ENCODE data around the gene DENND4C.

Gene DENND4C

DNA sequence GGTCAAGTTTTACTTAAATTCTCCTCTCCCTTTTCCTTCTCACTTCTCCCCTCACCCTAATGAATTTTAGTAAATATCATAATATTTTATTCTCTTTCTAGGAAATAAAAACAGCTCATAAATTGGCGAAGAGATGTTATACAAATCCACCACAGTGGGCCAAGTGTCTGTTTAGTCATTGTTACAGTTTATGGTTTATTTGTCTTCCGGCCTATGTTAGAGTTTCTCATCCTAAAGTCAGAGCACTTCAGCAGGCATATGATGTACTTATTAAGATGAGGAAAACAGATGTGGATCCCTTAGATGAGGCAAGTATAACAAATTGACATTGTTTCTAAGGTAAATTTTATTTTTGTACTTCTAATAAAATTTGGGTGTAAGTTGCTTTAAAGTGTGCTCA lies 101.4 kb downstream of the DENND4C start:
- Histone ChIP-seq H3K4me3 (ENCODE audit: insufficient read depth, low read depth, low read length, poor library complexity, severe bottlenecking) (no peak overlapping the region), H3K4me1 (ENCODE audit: control insufficient read depth, insufficient read depth, low read length, poor library complexity, severe bottlenecking) (no peaks in the 10 kb centered on the region), H3K27me3 (replicated peaks; ENCODE audit: control insufficient read depth, insufficient read depth, low read length, poor library complexity, severe bottlenecking) (no peaks in the 10 kb centered on the region), H3K36me3 (ENCODE audit: control insufficient read depth, insufficient read depth, low read length) (peaks cover 32% of the 10 kb centered on the region), H3K27ac (ENCODE audit: insufficient read depth, low read length, poor library complexity, severe bottlenecking) (no peak overlapping the region), H3K9me3 (ENCODE audit: control insufficient read depth, low read length) (no peaks in the 10 kb centered on the region)
- DNase-seq = no peak

- Histone ChIP-seq H3K4me1 (ENCODE audit: control insufficient read depth, insufficient read depth, low read length, poor library complexity, severe bottlenecking) (no peaks in the 10 kb centered on the region), H3K4me3 (ENCODE audit: insufficient read depth, low read depth, low read length, poor library complexity, severe bottlenecking) (no peak overlapping the region), H3K36me3 (ENCODE audit: control insufficient read depth, insufficient read depth, low read length) (peaks cover 42% of the 10 kb centered on the region), H3K9me3 (ENCODE audit: control insufficient read depth, low read length) (no peaks in the 10 kb centered on the region), H3K27ac (ENCODE audit: insufficient read depth, low read length, poor library complexity, severe bottlenecking) (no peak overlapping the region), H3K27me3 (replicated peaks; ENCODE audit: control insufficient read depth, insufficient read depth, low read length, poor library complexity, severe bottlenecking) (no peaks in the 10 kb centered on the region)
- no peak for DNase-seq
These were observed 105.7 kb downstream of the DENND4C start for GRCh38 chr9:19336166-19336565.

- H3K9me3 ChIP-seq (ENCODE audit: control insufficient read depth, low read length) = no peaks in the 10 kb centered on the region
- H3K4me1 ChIP-seq (ENCODE audit: control insufficient read depth, insufficient read depth, low read length, poor library complexity, severe bottlenecking) = no peaks in the 10 kb centered on the region
- no peak overlapping the region for H3K27ac ChIP-seq (ENCODE audit: insufficient read depth, low read length, poor library complexity, severe bottlenecking)
- no peak overlapping the region for H3K4me3 ChIP-seq (ENCODE audit: insufficient read depth, low read depth, low read length, poor library complexity, severe bottlenecking)
- DNase-seq = no peak
- H3K27me3 ChIP-seq (replicated peaks; ENCODE audit: control insufficient read depth, insufficient read depth, low read length, poor library complexity, severe bottlenecking) = no peaks in the 10 kb centered on the region
- H3K36me3 ChIP-seq (ENCODE audit: control insufficient read depth, insufficient read depth, low read length) = peaks cover 66% of the 10 kb centered on the region
These were observed 112.5 kb downstream of the DENND4C start for GRCh38 chr9:19342947-19343346.

DNA sequence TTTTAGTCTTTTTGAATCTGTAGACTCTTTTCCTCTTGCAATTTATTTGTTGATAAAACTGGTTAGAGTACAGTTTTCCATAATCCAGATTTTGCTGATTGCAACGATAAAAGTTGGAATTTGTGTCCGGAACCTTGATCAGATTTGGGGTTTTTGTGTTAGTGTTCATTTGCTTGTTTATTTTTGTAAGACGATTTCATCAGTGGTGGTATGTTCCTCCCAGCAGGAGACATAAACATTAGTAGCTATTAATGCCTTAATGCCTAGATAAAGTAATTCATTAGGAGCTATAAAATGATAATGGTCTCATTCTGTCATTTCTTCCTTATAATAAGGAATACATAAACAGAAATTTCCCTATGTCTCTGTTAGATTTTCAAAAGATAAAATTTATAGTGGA lies 128.2 kb downstream of the DENND4C start:
- Histone ChIP-seq H3K4me3 (ENCODE audit: insufficient read depth, low read depth, low read length, poor library complexity, severe bottlenecking) (no peak overlapping the region), H3K4me1 (ENCODE audit: control insufficient read depth, insufficient read depth, low read length, poor library complexity, severe bottlenecking) (no peaks in the 10 kb centered on the region), H3K27me3 (replicated peaks; ENCODE audit: control insufficient read depth, insufficient read depth, low read length, poor library complexity, severe bottlenecking) (no peaks in the 10 kb centered on the region), H3K9me3 (ENCODE audit: control insufficient read depth, low read length) (no peaks in the 10 kb centered on the region), H3K27ac (ENCODE audit: insufficient read depth, low read length, poor library complexity, severe bottlenecking) (no peak overlapping the region), H3K36me3 (ENCODE audit: control insufficient read depth, insufficient read depth, low read length) (peaks cover 73% of the 10 kb centered on the region)
- DNase-seq = no peak

DNA sequence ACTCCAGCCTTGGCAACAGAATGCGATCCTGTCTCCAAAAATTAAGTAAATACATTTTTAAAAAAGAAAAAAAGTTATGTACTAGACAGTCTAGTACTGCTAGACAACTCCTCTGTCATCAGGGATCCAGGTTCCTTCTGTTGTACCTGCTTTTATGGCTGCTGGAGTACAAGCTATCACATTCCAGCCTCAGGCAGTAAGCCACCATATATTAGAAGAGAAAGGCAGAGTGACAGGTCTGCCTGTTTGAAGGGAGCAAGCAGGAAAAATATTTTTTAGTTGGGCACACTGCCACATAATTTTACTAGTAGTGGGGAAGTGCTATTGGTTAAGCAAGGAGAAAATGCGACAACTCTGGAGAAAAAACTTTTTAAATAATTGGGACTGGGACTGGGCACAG lies 138.6 kb downstream of the DENND4C start:
- no peaks in the 10 kb centered on the region for H3K4me1 ChIP-seq (ENCODE audit: control insufficient read depth, insufficient read depth, low read length, poor library complexity, severe bottlenecking)
- H3K27ac ChIP-seq (ENCODE audit: insufficient read depth, low read length, poor library complexity, severe bottlenecking) = no peak overlapping the region
- H3K4me3 ChIP-seq (ENCODE audit: insufficient read depth, low read depth, low read length, poor library complexity, severe bottlenecking) = no peak overlapping the region
- H3K27me3 ChIP-seq (replicated peaks; ENCODE audit: control insufficient read depth, insufficient read depth, low read length, poor library complexity, severe bottlenecking) = no peaks in the 10 kb centered on the region
- DNase-seq = no peak
- H3K36me3 ChIP-seq (ENCODE audit: control insufficient read depth, insufficient read depth, low read length) = peaks cover 21% of the 10 kb centered on the region
- H3K9me3 ChIP-seq (ENCODE audit: control insufficient read depth, low read length) = no peaks in the 10 kb centered on the region

DNA sequence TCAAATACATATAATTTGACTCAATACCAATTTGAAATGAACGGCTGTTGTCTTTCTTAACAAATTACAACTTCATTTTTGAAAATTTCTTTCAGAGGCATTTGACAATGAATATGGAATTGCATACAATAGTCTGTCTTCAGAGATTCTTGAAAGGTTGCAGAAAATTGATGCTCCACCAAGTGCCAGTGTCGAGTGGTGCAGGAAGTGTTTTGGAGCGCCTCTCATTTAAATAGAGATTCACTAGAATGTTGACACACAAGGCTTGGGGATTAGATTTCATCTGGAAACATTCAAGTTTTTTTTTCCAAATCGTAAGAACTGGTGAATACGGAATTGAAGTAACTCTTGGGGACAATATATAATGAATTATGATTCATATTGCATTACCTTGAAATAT lies 141.4 kb downstream of the DENND4C start:
- Histone ChIP-seq H3K4me3 (ENCODE audit: insufficient read depth, low read depth, low read length, poor library complexity, severe bottlenecking) (no peak overlapping the region), H3K9me3 (ENCODE audit: control insufficient read depth, low read length) (no peaks in the 10 kb centered on the region), H3K27me3 (replicated peaks; ENCODE audit: control insufficient read depth, insufficient read depth, low read length, poor library complexity, severe bottlenecking) (no peaks in the 10 kb centered on the region), H3K27ac (ENCODE audit: insufficient read depth, low read length, poor library complexity, severe bottlenecking) (no peak overlapping the region), H3K36me3 (ENCODE audit: control insufficient read depth, insufficient read depth, low read length) (peaks cover 43% of the 10 kb centered on the region), H3K4me1 (ENCODE audit: control insufficient read depth, insufficient read depth, low read length, poor library complexity, severe bottlenecking) (no peaks in the 10 kb centered on the region)
- DNase-seq = no peak

GRCh38 chr9:19372567-19372966 lies 142.1 kb downstream of the DENND4C start:
- no peak for DNase-seq
- H3K27me3 ChIP-seq (replicated peaks; ENCODE audit: control insufficient read depth, insufficient read depth, low read length, poor library complexity, severe bottlenecking) = no peaks in the 10 kb centered on the region
- no peaks in the 10 kb centered on the region for H3K9me3 ChIP-seq (ENCODE audit: control insufficient read depth, low read length)
- H3K4me3 ChIP-seq (ENCODE audit: insufficient read depth, low read depth, low read length, poor library complexity, severe bottlenecking) = no peak overlapping the region
- H3K4me1 ChIP-seq (ENCODE audit: control insufficient read depth, insufficient read depth, low read length, poor library complexity, severe bottlenecking) = peaks cover under 1% of the 10 kb centered on the region
- peaks cover 45% of the 10 kb centered on the region for H3K36me3 ChIP-seq (ENCODE audit: control insufficient read depth, insufficient read depth, low read length)
- no peak overlapping the region for H3K27ac ChIP-seq (ENCODE audit: insufficient read depth, low read length, poor library complexity, severe bottlenecking)

DNA sequence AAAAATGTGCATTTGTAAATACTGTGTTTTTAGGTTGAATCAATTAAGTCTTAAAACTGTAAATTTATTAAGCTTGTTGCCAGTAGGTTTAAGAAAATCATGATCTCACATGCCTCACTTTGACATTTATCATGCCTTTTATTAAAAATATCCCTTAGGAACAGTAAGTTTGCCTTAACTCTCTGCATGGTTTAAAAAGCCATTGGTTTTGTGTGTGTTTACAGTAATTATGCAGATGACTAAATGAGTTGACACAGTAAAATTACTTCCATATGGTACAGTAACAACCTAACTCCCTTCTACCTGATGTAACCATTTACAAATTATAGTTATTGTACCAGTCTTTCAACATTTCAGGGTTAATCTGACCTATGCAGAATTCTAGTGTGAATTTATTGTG lies 143.0 kb downstream of the DENND4C start:
- Histone ChIP-seq H3K4me3 (ENCODE audit: insufficient read depth, low read depth, low read length, poor library complexity, severe bottlenecking) (no peak overlapping the region), H3K36me3 (ENCODE audit: control insufficient read depth, insufficient read depth, low read length) (peaks cover 54% of the 10 kb centered on the region), H3K27ac (ENCODE audit: insufficient read depth, low read length, poor library complexity, severe bottlenecking) (no peak overlapping the region), H3K4me1 (ENCODE audit: control insufficient read depth, insufficient read depth, low read length, poor library complexity, severe bottlenecking) (peaks cover 10% of the 10 kb centered on the region), H3K9me3 (ENCODE audit: control insufficient read depth, low read length) (no peaks in the 10 kb centered on the region), H3K27me3 (replicated peaks; ENCODE audit: control insufficient read depth, insufficient read depth, low read length, poor library complexity, severe bottlenecking) (no peaks in the 10 kb centered on the region)
- DNase-seq = no peak

DNA sequence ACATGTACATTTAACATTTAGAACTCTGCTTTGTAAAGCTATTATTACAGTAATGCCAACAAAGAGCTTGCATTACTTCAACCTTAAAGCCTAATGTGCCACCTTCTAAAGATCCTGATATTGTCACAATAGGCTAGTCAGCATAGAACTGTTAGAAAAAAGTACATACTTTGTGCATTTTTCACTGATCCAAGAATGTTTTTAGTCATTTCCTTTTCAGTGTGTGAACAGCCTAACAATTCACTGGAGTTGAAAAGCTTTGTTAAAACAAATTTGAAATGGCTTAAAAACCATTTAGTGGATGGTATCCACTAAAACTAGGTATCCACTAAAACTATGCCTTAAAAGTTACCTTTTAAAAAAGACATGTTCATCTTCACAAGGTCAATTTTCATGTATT lies 145.0 kb downstream of the DENND4C start:
- Histone ChIP-seq H3K27ac (ENCODE audit: insufficient read depth, low read length, poor library complexity, severe bottlenecking) (no peak overlapping the region), H3K27me3 (replicated peaks; ENCODE audit: control insufficient read depth, insufficient read depth, low read length, poor library complexity, severe bottlenecking) (no peaks in the 10 kb centered on the region), H3K4me3 (ENCODE audit: insufficient read depth, low read depth, low read length, poor library complexity, severe bottlenecking) (no peak overlapping the region), H3K4me1 (ENCODE audit: control insufficient read depth, insufficient read depth, low read length, poor library complexity, severe bottlenecking) (peaks cover 13% of the 10 kb centered on the region), H3K9me3 (ENCODE audit: control insufficient read depth, low read length) (no peaks in the 10 kb centered on the region), H3K36me3 (ENCODE audit: control insufficient read depth, insufficient read depth, low read length) (peaks cover 65% of the 10 kb centered on the region)
- no peak for DNase-seq

DNA sequence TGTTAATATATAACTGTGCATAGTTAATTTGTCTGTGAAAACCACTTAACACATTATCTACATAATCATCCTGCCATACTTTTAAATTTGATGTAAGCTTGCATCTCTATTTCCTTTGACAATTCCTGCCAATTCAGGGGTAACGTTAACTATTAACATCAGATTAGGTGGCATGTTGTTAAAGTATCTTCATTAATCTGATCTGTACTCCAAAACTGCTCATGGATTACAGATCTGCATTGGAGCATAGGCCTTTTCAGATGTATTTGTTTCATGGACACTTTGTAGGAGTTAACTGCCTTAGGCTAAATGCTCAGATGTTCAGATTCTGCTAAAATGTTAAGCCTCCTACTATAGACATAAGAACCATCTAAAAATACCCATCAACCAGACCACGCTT lies 146.4 kb downstream of the DENND4C start:
- no peak for DNase-seq
- Histone ChIP-seq H3K9me3 (ENCODE audit: control insufficient read depth, low read length) (no peaks in the 10 kb centered on the region), H3K36me3 (ENCODE audit: control insufficient read depth, insufficient read depth, low read length) (peaks cover 59% of the 10 kb centered on the region), H3K27me3 (replicated peaks; ENCODE audit: control insufficient read depth, insufficient read depth, low read length, poor library complexity, severe bottlenecking) (no peaks in the 10 kb centered on the region), H3K4me1 (ENCODE audit: control insufficient read depth, insufficient read depth, low read length, poor library complexity, severe bottlenecking) (peaks cover 13% of the 10 kb centered on the region), H3K27ac (ENCODE audit: insufficient read depth, low read length, poor library complexity, severe bottlenecking) (no peak overlapping the region), H3K4me3 (ENCODE audit: insufficient read depth, low read depth, low read length, poor library complexity, severe bottlenecking) (no peak overlapping the region)

DNA sequence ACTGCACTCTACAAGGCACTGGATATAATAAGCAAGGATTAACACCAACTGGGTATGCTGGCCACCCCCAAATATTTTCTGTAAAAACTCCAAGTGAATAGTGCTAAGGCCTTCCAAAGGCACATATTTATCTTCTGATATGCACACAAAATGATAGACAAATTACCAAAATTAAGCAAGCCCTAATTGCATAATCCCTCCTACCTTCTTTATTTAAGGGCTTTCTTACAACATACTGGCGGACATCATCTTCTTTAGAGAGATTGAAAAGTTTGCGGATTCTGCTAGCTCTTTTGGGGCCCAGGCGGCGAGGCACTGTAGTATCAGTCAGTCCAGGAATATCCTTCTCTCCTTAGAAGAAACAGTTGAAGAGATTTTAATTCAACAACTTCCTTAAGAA lies 147.7 kb downstream of the DENND4C start:
- H3K27me3 ChIP-seq (replicated peaks; ENCODE audit: control insufficient read depth, insufficient read depth, low read length, poor library complexity, severe bottlenecking) = no peaks in the 10 kb centered on the region
- no peak overlapping the region for H3K4me3 ChIP-seq (ENCODE audit: insufficient read depth, low read depth, low read length, poor library complexity, severe bottlenecking)
- H3K4me1 ChIP-seq (ENCODE audit: control insufficient read depth, insufficient read depth, low read length, poor library complexity, severe bottlenecking) = peaks cover 13% of the 10 kb centered on the region
- no peak for DNase-seq
- no peak overlapping the region for H3K27ac ChIP-seq (ENCODE audit: insufficient read depth, low read length, poor library complexity, severe bottlenecking)
- H3K9me3 ChIP-seq (ENCODE audit: control insufficient read depth, low read length) = no peaks in the 10 kb centered on the region
- H3K36me3 ChIP-seq (ENCODE audit: control insufficient read depth, insufficient read depth, low read length) = peaks cover 59% of the 10 kb centered on the region

All from effector memory CD4-positive, alpha-beta T cell (primary cell).